Pancreas (tissue), 10 donors: ENCODE data around the gene TRIO. TPM values are rescaled to one million over a fixed set of nuclear protein-coding genes. Genes with fewer than 3 reads are reported as not detected.

Source experiments
- ATAC-seq, 4 donors: fragments of 200-7000 bp; cut with Tn5 transposase; one replicate each; pipeline versions ENCODE4 v1.8.0 to v1.9.1; 2020; ENCODE audit warnings: mild to moderate bottlenecking in 4 of 4, moderate library complexity in 4 of 4
- DNase-seq, 6 donors: peaks; one replicate each; pipeline ENCODE4 v3.0.0-alpha.2; 2020
- FAIRE-seq: peaks from 2 replicates; lab custom pipeline; 2012; peaks lifted over from hg19 to GRCh38; lab: Jason Lieb, UNC
- H3K27ac ChIP-seq, 4 donors: fragments of 200-600 bp; sonication (generic); 1 replicate in 3 of 4; 2 replicates in 1 of 4; pipeline versions ENCODE4 v1.5.0 to v1.8.0; 2020
- H3K27me3 ChIP-seq, 4 donors: fragments of 200-600 bp; one replicate each; pipeline ENCODE4 v1.8.0; 2021
- H3K36me3 ChIP-seq, 3 donors: fragments of 200-600 bp; sonication (generic) in 1 of 3; one replicate each; pipeline versions ENCODE4 v1.5.0 to v1.8.0; 2020 to 2021
- H3K4me1 ChIP-seq, 3 donors: fragments of 200-600 bp; one replicate each; pipeline ENCODE4 v1.8.0; 2021
- H3K4me3 ChIP-seq, 4 donors: fragments of 200-600 bp; sonication (generic) in 2 of 4; one replicate each; pipeline versions ENCODE4 v1.5.0 to v1.8.0; 2020 to 2021
- H3K9me3 ChIP-seq, 4 donors: fragments of 200-600 bp; one replicate each; pipeline ENCODE4 v1.8.0; 2021
- CTCF ChIP-seq, 4 donors: fragments of 200-600 bp; sonication (generic) in 3 of 4; IDR thresholded peaks; one replicate each; pipeline versions ENCODE4 v1.5.0 to v1.8.0; 2021; ENCODE audit warnings: antibody characterized with exemption in 4 of 4
- WGBS, 2 donors: extraction: QIAGEN DNeasy Blood & Tissue Kit; methylation state at CpG; one replicate each; pipeline ENCODE4 v1.1.7; 2013; 5-methylcytosine and 5-hydroxymethylcytosine counted together
- intact Hi-C, 3 donors: fragments of 100-400 bp; cut with DNase I; formaldehyde crosslinking; loops; one replicate each; pipeline versions ENCODE4 v1.11.1 to v1.14.2; 2022
- polyA plus RNA-seq, 2 donors: library from polyadenylated mRNA; stranded (reverse); fragments of 200-250 nt; gene quantifications; one replicate each; pipeline ENCODE4 v1.2.3, GENCODE V29; 2013
- total RNA-seq, 6 donors: library from RNA; stranded (reverse); fragmentation: NEBNext Ultra II Directional in 4 of 6; extraction: Animal tissue kit (Norgen Biotek cat#: 25700) in 4 of 6; gene quantifications; one replicate each; pipeline versions ENCODE4 v1.2.1 to v1.2.4, GENCODE V29; 2021 to 2023
- donor health status: healthy with polysubstance abuse.
- donor health status: DM: no; HTN: no; CAD: no; lungs with moderate emphysema.
- donor health status: DM: no; HTN: no; CAD: no.
- donor health status: control.
- donor health status: control.
- donor health status: Bipolar disorder and iron deficiency.
- donor health status: DM: yes; HTN: yes; CAD: no.
- donor health status: DM: no; HTN: no; CAD: no.
- donor health status: DM: no; HTN: no; CAD: no.
- donor health status: DM: yes; HTN: yes; CAD: no.

TRIO gene
- total and polyA plus RNA-seq, 8 donors: 27.3 to 82.5 (median 38.3) TPM

GRCh38 chr5:14308384-14309154 lies 165.4 kb downstream of the TRIO start:
- H3K36me3 ChIP-seq: peaks cover 0 to 6% (median 0%) of the 10 kb centered on the region in 3 donors
- no peak for TF ChIP-seq CTCF (IDR thresholded peaks at IDR 0.05)
- peaks cover 5 to 13% (median 6%) of the 10 kb centered on the region in 3 donors for H3K4me1 ChIP-seq
- WGBS, 2 donors: 97 to 99% methylated on average over 5 of the region's 5 CpGs
- DNase-seq (no peak), ATAC-seq (no peak), FAIRE-seq (no peak)
- no peaks in the 10 kb centered on the region for H3K9me3 ChIP-seq
- H3K27ac ChIP-seq: no peak overlapping the region
- intact Hi-C loops: no loop called here
- no peaks in the 10 kb centered on the region for H3K27me3 ChIP-seq
- H3K4me3 ChIP-seq: no peak overlapping the region

- FAIRE-seq (no peak), ATAC-seq (no peak), DNase-seq (no peak)
- Histone ChIP-seq H3K27ac (no peak overlapping the region), H3K4me1 (peaks cover 5 to 13% (median 6%) of the 10 kb centered on the region in 3 donors), H3K27me3 (no peaks in the 10 kb centered on the region), H3K9me3 (no peaks in the 10 kb centered on the region), H3K4me3 (no peak overlapping the region), H3K36me3 (peaks cover 0 to 3% (median 0%) of the 10 kb centered on the region in 3 donors)
- no peak for TF ChIP-seq CTCF (IDR thresholded peaks at IDR 0.05)
- intact Hi-C loops: no loop called here
Measured at GRCh38 chr5:14309199-14309598, 166.1 kb downstream of the TRIO start.

DNA sequence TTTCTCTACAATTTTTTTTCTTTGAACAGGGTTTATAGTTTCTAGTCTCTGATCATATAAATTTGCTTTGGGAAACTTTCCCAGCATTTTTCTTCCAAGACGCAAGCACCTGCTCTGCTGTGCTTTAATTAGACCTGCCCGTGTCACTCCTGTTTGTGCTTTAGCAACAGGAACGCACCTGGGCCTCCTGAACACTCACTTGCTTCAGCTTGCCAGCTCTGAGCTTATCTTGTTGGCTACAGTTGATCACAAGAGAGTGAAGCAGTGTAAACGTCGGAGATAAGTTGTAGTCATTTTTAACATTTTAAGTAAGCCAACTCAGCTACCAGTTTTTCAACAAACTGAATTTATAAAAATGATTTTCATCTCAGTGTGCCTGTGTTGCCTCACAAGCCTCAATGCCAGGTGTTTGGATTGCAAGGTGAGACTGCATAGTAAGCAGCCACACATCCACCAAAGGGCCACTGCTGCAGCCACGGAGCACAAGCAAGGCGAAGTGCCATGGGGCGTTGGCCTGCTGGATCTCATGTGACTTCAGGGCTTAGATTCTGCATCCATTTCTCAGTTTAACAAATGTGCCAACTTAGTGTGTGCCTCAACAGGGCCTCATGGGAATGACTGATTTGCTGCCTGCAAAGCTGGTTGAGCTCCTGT lies 166.9 kb downstream of the TRIO start:
- TF ChIP-seq CTCF (IDR thresholded peaks at IDR 0.05): no peak
- ATAC-seq (peak; percentile 83 to 93 (median 91)), DNase-seq (peak in 4 of 6 donors; percentile 28 to 45 (median 42)), FAIRE-seq (no peak)
- H3K36me3 ChIP-seq: no peaks in the 10 kb centered on the region
- 28 to 35% methylated on average over 8 of the region's 8 CpGs for WGBS, 2 donors
- no peak overlapping the region for H3K27ac ChIP-seq
- intact Hi-C loops: no loop called here
- H3K9me3 ChIP-seq: no peaks in the 10 kb centered on the region
- peaks cover 5 to 13% (median 6%) of the 10 kb centered on the region in 3 donors for H3K4me1 ChIP-seq
- H3K27me3 ChIP-seq: no peaks in the 10 kb centered on the region
- H3K4me3 ChIP-seq: no peak overlapping the region

DNA sequence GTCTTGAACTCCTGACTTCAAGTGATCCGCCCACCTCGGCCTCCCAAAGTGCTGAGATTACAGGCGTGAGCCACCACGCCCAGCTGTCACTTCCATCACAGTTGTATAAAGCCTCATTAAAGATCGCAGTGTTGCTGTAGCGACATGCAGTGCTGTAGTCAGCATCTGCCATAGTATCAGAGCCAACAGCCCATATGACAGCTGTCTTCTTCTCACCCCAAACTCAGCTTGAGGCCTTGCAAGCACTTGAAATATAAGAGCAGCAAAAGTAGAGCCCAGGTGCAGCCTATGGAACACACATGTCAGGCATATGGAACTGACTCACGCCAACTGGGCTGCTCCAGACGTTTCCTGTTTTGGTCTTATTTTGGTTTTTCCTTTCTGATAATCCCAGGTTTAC lies 167.8 kb downstream of the TRIO start:
- Histone ChIP-seq H3K36me3 (no peaks in the 10 kb centered on the region), H3K27me3 (no peaks in the 10 kb centered on the region), H3K4me3 (no peak overlapping the region), H3K27ac (no peak overlapping the region), H3K9me3 (no peaks in the 10 kb centered on the region), H3K4me1 (peaks cover 5 to 13% (median 6%) of the 10 kb centered on the region in 3 donors)
- intact Hi-C loops: no loop called here
- FAIRE-seq: no peak
- no peak for ATAC-seq
- no peak for TF ChIP-seq CTCF (IDR thresholded peaks at IDR 0.05)
- DNase-seq: no peak
- WGBS, 2 donors: 92 to 94% methylated on average over 8 of the region's 8 CpGs
